Measurements from ENCODE around the gene IL5RA. TPM values are rescaled to one million over a fixed set of nuclear protein-coding genes. Genes with fewer than 3 reads are reported as not detected.

Gene IL5RA
- total and polyA plus RNA-seq, 9 of the 15 experiments (the other 6 are each of a cell fraction or from before 2014, with no cell fraction given): 0.07 to 0.28 (median 0.14) TPM; not detected in 4

DNA sequence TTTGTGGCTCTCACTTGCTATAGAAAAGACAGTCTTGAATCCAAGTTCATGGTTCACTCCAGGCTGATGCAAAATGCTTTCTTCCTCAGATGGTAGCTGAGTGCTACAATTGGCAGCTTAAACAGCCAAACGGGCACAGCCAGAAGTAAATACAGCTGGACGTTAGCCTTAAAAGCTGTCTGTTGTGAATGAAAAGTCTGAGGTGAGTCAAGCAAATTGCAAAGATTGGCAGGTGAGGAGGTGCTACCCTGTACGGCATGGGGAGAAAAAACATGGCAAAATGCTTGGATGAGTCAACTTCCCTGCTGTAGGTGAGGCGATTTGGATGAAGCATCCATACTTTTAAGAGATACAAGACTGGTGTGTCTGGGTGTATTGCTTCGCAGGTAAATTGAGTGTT is 40.5 kb downstream of the IL5RA start (continued):
- TF ChIP-seq, protein P1, sequence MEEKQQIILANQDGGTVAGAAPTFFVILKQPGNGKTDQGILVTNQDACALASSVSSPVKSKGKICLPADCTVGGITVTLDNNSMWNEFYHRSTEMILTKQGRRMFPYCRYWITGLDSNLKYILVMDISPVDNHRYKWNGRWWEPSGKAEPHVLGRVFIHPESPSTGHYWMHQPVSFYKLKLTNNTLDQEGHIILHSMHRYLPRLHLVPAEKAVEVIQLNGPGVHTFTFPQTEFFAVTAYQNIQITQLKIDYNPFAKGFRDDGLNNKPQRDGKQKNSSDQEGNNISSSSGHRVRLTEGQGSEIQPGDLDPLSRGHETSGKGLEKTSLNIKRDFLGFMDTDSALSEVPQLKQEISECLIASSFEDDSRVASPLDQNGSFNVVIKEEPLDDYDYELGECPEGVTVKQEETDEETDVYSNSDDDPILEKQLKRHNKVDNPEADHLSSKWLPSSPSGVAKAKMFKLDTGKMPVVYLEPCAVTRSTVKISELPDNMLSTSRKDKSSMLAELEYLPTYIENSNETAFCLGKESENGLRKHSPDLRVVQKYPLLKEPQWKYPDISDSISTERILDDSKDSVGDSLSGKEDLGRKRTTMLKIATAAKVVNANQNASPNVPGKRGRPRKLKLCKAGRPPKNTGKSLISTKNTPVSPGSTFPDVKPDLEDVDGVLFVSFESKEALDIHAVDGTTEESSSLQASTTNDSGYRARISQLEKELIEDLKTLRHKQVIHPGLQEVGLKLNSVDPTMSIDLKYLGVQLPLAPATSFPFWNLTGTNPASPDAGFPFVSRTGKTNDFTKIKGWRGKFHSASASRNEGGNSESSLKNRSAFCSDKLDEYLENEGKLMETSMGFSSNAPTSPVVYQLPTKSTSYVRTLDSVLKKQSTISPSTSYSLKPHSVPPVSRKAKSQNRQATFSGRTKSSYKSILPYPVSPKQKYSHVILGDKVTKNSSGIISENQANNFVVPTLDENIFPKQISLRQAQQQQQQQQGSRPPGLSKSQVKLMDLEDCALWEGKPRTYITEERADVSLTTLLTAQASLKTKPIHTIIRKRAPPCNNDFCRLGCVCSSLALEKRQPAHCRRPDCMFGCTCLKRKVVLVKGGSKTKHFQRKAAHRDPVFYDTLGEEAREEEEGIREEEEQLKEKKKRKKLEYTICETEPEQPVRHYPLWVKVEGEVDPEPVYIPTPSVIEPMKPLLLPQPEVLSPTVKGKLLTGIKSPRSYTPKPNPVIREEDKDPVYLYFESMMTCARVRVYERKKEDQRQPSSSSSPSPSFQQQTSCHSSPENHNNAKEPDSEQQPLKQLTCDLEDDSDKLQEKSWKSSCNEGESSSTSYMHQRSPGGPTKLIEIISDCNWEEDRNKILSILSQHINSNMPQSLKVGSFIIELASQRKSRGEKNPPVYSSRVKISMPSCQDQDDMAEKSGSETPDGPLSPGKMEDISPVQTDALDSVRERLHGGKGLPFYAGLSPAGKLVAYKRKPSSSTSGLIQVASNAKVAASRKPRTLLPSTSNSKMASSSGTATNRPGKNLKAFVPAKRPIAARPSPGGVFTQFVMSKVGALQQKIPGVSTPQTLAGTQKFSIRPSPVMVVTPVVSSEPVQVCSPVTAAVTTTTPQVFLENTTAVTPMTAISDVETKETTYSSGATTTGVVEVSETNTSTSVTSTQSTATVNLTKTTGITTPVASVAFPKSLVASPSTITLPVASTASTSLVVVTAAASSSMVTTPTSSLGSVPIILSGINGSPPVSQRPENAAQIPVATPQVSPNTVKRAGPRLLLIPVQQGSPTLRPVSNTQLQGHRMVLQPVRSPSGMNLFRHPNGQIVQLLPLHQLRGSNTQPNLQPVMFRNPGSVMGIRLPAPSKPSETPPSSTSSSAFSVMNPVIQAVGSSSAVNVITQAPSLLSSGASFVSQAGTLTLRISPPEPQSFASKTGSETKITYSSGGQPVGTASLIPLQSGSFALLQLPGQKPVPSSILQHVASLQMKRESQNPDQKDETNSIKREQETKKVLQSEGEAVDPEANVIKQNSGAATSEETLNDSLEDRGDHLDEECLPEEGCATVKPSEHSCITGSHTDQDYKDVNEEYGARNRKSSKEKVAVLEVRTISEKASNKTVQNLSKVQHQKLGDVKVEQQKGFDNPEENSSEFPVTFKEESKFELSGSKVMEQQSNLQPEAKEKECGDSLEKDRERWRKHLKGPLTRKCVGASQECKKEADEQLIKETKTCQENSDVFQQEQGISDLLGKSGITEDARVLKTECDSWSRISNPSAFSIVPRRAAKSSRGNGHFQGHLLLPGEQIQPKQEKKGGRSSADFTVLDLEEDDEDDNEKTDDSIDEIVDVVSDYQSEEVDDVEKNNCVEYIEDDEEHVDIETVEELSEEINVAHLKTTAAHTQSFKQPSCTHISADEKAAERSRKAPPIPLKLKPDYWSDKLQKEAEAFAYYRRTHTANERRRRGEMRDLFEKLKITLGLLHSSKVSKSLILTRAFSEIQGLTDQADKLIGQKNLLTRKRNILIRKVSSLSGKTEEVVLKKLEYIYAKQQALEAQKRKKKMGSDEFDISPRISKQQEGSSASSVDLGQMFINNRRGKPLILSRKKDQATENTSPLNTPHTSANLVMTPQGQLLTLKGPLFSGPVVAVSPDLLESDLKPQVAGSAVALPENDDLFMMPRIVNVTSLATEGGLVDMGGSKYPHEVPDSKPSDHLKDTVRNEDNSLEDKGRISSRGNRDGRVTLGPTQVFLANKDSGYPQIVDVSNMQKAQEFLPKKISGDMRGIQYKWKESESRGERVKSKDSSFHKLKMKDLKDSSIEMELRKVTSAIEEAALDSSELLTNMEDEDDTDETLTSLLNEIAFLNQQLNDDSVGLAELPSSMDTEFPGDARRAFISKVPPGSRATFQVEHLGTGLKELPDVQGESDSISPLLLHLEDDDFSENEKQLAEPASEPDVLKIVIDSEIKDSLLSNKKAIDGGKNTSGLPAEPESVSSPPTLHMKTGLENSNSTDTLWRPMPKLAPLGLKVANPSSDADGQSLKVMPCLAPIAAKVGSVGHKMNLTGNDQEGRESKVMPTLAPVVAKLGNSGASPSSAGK (IDR thresholded peaks at IDR 0.05): no peak
- TF ChIP-seq, protein P2, sequence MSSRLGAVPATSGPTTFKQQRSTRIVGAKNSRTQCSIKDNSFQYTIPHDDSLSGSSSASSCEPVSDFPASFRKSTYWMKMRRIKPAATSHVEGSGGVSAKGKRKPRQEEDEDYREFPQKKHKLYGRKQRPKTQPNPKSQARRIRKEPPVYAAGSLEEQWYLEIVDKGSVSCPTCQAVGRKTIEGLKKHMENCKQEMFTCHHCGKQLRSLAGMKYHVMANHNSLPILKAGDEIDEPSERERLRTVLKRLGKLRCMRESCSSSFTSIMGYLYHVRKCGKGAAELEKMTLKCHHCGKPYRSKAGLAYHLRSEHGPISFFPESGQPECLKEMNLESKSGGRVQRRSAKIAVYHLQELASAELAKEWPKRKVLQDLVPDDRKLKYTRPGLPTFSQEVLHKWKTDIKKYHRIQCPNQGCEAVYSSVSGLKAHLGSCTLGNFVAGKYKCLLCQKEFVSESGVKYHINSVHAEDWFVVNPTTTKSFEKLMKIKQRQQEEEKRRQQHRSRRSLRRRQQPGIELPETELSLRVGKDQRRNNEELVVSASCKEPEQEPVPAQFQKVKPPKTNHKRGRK (tag; IDR thresholded peaks at IDR 0.05): no peak
- TF ChIP-seq SMARCB1 (IDR thresholded peaks at IDR 0.05; ENCODE audit: insufficient read length, low read depth) (no peak), NFIC (IDR thresholded peaks at IDR 0.05) (no peak), ARNT (IDR thresholded peaks at IDR 0.05) (no peak), FOXP1 (CRISPR knock-in tag; IDR thresholded peaks at IDR 0.05) (no peak)

All from K562 (cell line).